GM12878 (cell line): Measurements from ENCODE around the gene MTFMT. TPM values are rescaled to one million over a fixed set of nuclear protein-coding genes. Genes with fewer than 3 reads are reported as not detected.

Experiments used
- ATAC-seq: fragments of 200-7000 bp; cut with Tn5 transposase; 3 replicates; pipeline ENCODE4 v1.9.1; 2020; ENCODE audit warnings: mild to moderate bottlenecking, moderate library complexity
- BruUV-seq: library from RNA; stranded (reverse); fragments of 400-500 nt; replicated peaks from 2 replicates; lab custom pipeline; 2021; lab: Mats Ljungman, UMichigan
- CTCF ChIA-PET: fragments of 300-600 bp; sonication (Branson Sonifier 250); formaldehyde crosslinking; extraction: SDS; loops from one replicate; lab custom pipeline; 2021; ENCODE audit warnings: inconsistent platforms; lab: Yijun Ruan, JAX
- POLR2A ChIA-PET: fragments of 350-600 bp; formaldehyde crosslinking; extraction: SDS; loops from one replicate; lab custom pipeline; 2021; ENCODE audit warnings: inconsistent platforms; lab: Charles Lee
- RAD21 ChIA-PET: fragments of 300-600 bp; sonication (Branson Sonifier 250); formaldehyde crosslinking; loops from one replicate; lab custom pipeline; 2023; ENCODE audit warnings: antibody characterized with exemption; ENCODE audit not compliant: unreplicated experiment; lab: Charles Lee
- SMC1A ChIA-PET: fragments of 300-600 bp; sonication (Branson Sonifier 250); formaldehyde crosslinking; loops from one replicate; lab custom pipeline; 2023; ENCODE audit not compliant: unreplicated experiment, uncharacterized antibody; lab: Charles Lee
- DNase-seq: peaks from one replicate; pipeline ENCODE4 v3.0.0-alpha.2; 2011; ENCODE audit warnings: low read depth, low spot score
- FAIRE-seq: peaks from 3 replicates; lab custom pipeline; 2011; peaks lifted over from hg19 to GRCh38; lab: Jason Lieb, UNC
- H2AFZ ChIP-seq: 2 replicates; pipeline ENCODE4 v1.6.0; 2011; ENCODE audit warnings: low read depth, low read length, control low read depth; ENCODE audit not compliant: control insufficient read depth
- H3K27ac ChIP-seq: 2 replicates; pipeline ENCODE4 v1.5.1; 2011; ENCODE audit warnings: control low read depth; ENCODE audit not compliant: control insufficient read depth, insufficient read depth
- H3K27me3 ChIP-seq, 2 experiments: replicated peaks in 1 of 2; 2 replicates each; pipeline versions ENCODE4 v1.6.0 to v1.6.1; 2011; ENCODE audit warnings: low read length in 1 of 2; ENCODE audit not compliant: control insufficient read depth in 2 of 2, insufficient read depth in 2 of 2
- H3K36me3 ChIP-seq, 2 experiments: 2 replicates each; pipeline ENCODE4 v1.5.1; 2011; ENCODE audit warnings: low read length in 1 of 2; ENCODE audit not compliant: control insufficient read depth in 2 of 2, insufficient read depth in 2 of 2
- H3K4me1 ChIP-seq: 2 replicates; pipeline ENCODE4 v1.6.1; 2011; ENCODE audit warnings: mild to moderate bottlenecking, low read length, moderate library complexity, mixed read lengths; ENCODE audit not compliant: control insufficient read depth, insufficient read depth
- H3K4me2 ChIP-seq: 2 replicates; pipeline ENCODE4 v1.6.0; 2011; ENCODE audit warnings: control low read depth; ENCODE audit not compliant: control insufficient read depth, insufficient read depth
- H3K4me3 ChIP-seq: fragments of 200-600 bp; sonication (generic); 2 replicates; pipeline ENCODE4 v1.5.1; 2016
- H3K79me2 ChIP-seq: 2 replicates; pipeline ENCODE4 v1.6.0; 2011; ENCODE audit warnings: low read length; ENCODE audit not compliant: control insufficient read depth, insufficient read depth
- H3K9ac ChIP-seq: 2 replicates; pipeline ENCODE4 v1.8.0; 2011; ENCODE audit warnings: low read length, control low read depth, mixed read lengths; ENCODE audit not compliant: control insufficient read depth, insufficient read depth
- H3K9me3 ChIP-seq: replicated peaks from 3 replicates; pipeline ENCODE4 v1.5.1; 2011; ENCODE audit warnings: mild to moderate bottlenecking, low read length; ENCODE audit not compliant: control insufficient read depth, insufficient read depth
- H4K20me1 ChIP-seq: 2 replicates; pipeline ENCODE4 v1.6.0; 2011; ENCODE audit not compliant: control insufficient read depth, insufficient read depth
- CHD4 ChIP-seq: fragments of 200-600 bp; sonication (generic); IDR thresholded peaks from 2 replicates; pipeline ENCODE4 v1.6.1; 2016; ENCODE audit warnings: mild to moderate bottlenecking
- HCFC1 ChIP-seq: fragments of 150-350 bp; IDR thresholded peaks from 2 replicates; pipeline ENCODE4 v1.6.1; 2014; ENCODE audit warnings: low read length
- HDGF ChIP-seq: fragments of 450-650 bp; IDR thresholded peaks from 2 replicates; pipeline ENCODE4 v1.6.1; 2016; ENCODE audit warnings: antibody characterized with exemption
- MEF2A ChIP-seq: IDR thresholded peaks from 2 replicates; pipeline ENCODE4 v1.6.1; 2011; ENCODE audit warnings: low read depth, mild to moderate bottlenecking, low read length, moderate library complexity; ENCODE audit not compliant: insufficient read depth
- RAD51 ChIP-seq: fragments of 450-650 bp; IDR thresholded peaks from 2 replicates; pipeline ENCODE4 v1.6.1; 2016; ENCODE audit warnings: moderate library complexity, mild to moderate bottlenecking, inconsistent platforms
- YY1 ChIP-seq: IDR thresholded peaks from 2 replicates; pipeline ENCODE4 v1.6.1; 2011; ENCODE audit warnings: low read depth, mild to moderate bottlenecking, low read length
- WGBS: methylation state at CpG from one replicate; pipeline ENCODE4 v1.1.6; 2016; ENCODE audit warnings: low lambda C conversion rate; ENCODE audit not compliant: insufficient replicate concordance, insufficient coverage; ENCODE audit errors: missing lambda C conversion rate; 5-methylcytosine and 5-hydroxymethylcytosine counted together
- in situ Hi-C: fragments of 300-500 bp; cut with MboI; formaldehyde crosslinking; loops from 9 replicates; pipeline ENCODE4 v1.14.3; 2018; ENCODE audit warnings: mixed read lengths
- intact Hi-C: fragments of 100-400 bp; cut with micrococcal nuclease; formaldehyde crosslinking; loops from one replicate; pipeline ENCODE4 v1.14.2; 2022; ENCODE audit not compliant: unreplicated experiment
- polyA plus RNA-seq, 11 experiments: library from polyadenylated mRNA; depleted of rRNA in 4 of 11; unstranded in 6 of 11; stranded (reverse) in 5 of 11; fragments of >200 nt; fragmentation: Nextera tagmentation in 4 of 11; fragmentation: Illumina TruSeq in 1 of 11; extraction: Ambion mirVana in 4 of 11; extraction: Trizol in 1 of 11; gene quantifications; 1 replicate in 1 of 11; 2 replicates in 10 of 11; pipeline versions ENCODE4 v1.2.1 to v1.2.3, GENCODE V29; 2011 to 2016; ENCODE audit warnings: inconsistent platforms in 2 of 11, missing spikeins in 2 of 11, low read depth in 1 of 11
- total RNA-seq, 4 experiments: library from RNA; depleted of rRNA in 3 of 4; stranded (reverse); fragments of >200 nt in 3 of 4; fragmentation: Illumina TruSeq in 1 of 4; extraction: Trizol in 1 of 4; gene quantifications; 2 replicates each; pipeline versions ENCODE4 v1.2.1 to v1.2.3, GENCODE V29; 2013 to 2021
- TF ChIP-seq, protein P1 (sequence below): fragments of 150-350 bp; IDR thresholded peaks from 2 replicates; pipeline ENCODE4 v1.6.1; 2014; ENCODE audit warnings: mild to moderate bottlenecking, low read depth, low read length

Gene MTFMT
- total and polyA plus RNA-seq, 10 of the 15 experiments (the other 5 are each of a cell fraction or from before 2014, with no cell fraction given): 1.7 to 29.8 (median 17.4) TPM

DNA sequence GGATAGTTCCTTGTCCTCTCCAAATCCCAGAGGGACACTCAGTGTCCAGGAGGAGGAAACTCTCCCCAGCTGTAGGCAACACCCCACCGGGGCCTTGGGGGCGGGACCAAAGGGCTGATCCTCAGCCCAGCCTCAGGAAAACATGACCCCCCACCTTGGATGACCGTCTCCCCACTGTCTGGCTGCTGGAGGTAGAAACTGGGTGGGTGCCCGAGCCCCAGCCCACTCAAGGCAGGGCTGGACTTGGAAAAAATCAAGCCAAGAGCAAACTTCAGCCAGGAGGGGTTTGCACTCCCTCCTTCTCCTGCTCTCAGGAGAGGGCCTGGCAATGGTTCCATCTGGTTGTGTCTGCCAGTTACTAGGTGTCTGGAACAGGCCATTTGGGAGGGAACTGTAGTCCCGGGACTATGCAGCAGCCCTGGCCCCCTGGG is 42.0 kb upstream of the MTFMT start:
- no peak for FAIRE-seq
- no peak overlapping the region for H2AFZ ChIP-seq
- RAD21 ChIA-PET: no interaction called here
- SMC1A ChIA-PET: no interaction called here
- no peak for TF ChIP-seq RAD51
- no peak for TF ChIP-seq HDGF
- no peak for TF ChIP-seq YY1
- no peak for TF ChIP-seq MEF2A
- no peak for TF ChIP-seq CHD4
- TF ChIP-seq, protein P1, sequence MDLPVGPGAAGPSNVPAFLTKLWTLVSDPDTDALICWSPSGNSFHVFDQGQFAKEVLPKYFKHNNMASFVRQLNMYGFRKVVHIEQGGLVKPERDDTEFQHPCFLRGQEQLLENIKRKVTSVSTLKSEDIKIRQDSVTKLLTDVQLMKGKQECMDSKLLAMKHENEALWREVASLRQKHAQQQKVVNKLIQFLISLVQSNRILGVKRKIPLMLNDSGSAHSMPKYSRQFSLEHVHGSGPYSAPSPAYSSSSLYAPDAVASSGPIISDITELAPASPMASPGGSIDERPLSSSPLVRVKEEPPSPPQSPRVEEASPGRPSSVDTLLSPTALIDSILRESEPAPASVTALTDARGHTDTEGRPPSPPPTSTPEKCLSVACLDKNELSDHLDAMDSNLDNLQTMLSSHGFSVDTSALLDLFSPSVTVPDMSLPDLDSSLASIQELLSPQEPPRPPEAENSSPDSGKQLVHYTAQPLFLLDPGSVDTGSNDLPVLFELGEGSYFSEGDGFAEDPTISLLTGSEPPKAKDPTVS: no peak
- no peak for TF ChIP-seq HCFC1
- TF ChIP-seq, all 136 proteins: peak for 0
- Histone ChIP-seq H3K4me3 (no peak overlapping the region), H3K79me2 (no peaks in the 10 kb centered on the region), H3K27me3 (peaks cover 0 to 2% of the 10 kb centered on the region in 2 experiments), H3K4me2 (no peak overlapping the region), H3K27ac (no peak overlapping the region), H3K4me1 (no peaks in the 10 kb centered on the region), H3K36me3 (no peaks in the 10 kb centered on the region), H3K9ac (no peak overlapping the region), H3K9me3 (no peaks in the 10 kb centered on the region), H4K20me1 (no peaks in the 10 kb centered on the region)
- in situ Hi-C loops: no loop called here
- intact Hi-C loops: no loop called here
- BruUV-seq: no TSS peak
- no peak for ATAC-seq
- CTCF ChIA-PET: no interaction called here
- POLR2A ChIA-PET: no interaction called here
- no peak for DNase-seq
- 45% methylated on average over 5 of the region's 5 CpGs for WGBS
